Uterus (tissue), 2 donors: Measurements from ENCODE around the gene ZNRF2.

Experiments used
- CTCF ChIP-seq, 4 experiments: fragments of 200-600 bp in 2 of 4; fragments of 450-650 bp in 2 of 4; sonication (generic) in 2 of 4; IDR thresholded peaks; one replicate each; pipeline ENCODE4 v1.5.1; 2016 to 2019; ENCODE audit warnings: antibody characterized with exemption in 4 of 4, mild to moderate bottlenecking in 2 of 4, moderate library complexity in 1 of 4
- POLR2A ChIP-seq, 2 donors: fragments of 450-650 bp; IDR thresholded peaks; one replicate each; pipeline ENCODE4 v1.6.1; 2016; ENCODE audit warnings: antibody characterized with exemption in 2 of 2, mild to moderate bottlenecking in 1 of 2, moderate library complexity in 1 of 2

GRCh38 chr7:30281263-30281662 lies 3.1 kb upstream of the ZNRF2 start:
- TF ChIP-seq CTCF (IDR thresholded peaks at IDR 0.05) = no peak
- TF ChIP-seq POLR2A (IDR thresholded peaks at IDR 0.05) = no peak
